Keratinocyte (primary cell): ENCODE measurements around the gene CMTR1.

ENCODE experiments used
- EZH2 ChIP-seq: IDR thresholded peaks from one replicate; pipeline ENCODE4 v1.6.1; 2012; ENCODE audit warnings: inconsistent platforms, mild to moderate bottlenecking, low read length, moderate library complexity
- TF ChIP-seq, protein P1 (sequence below), 3 experiments: IDR thresholded peaks in 1 of 3; conservative IDR thresholded peaks in 1 of 3; optimal IDR thresholded peaks in 1 of 3; 2 replicates in 2 of 3; 3 replicates in 1 of 3; pipeline versions ENCODE3 to v1.5.1; 2011; ENCODE audit warnings: low read length in 3 of 3, mild to moderate bottlenecking in 3 of 3, moderate library complexity in 2 of 3, control low read depth in 1 of 3, inconsistent platforms in 1 of 3; ENCODE audit not compliant: insufficient read depth in 2 of 3; ENCODE audit errors: extremely low read depth in 1 of 3

DNA sequence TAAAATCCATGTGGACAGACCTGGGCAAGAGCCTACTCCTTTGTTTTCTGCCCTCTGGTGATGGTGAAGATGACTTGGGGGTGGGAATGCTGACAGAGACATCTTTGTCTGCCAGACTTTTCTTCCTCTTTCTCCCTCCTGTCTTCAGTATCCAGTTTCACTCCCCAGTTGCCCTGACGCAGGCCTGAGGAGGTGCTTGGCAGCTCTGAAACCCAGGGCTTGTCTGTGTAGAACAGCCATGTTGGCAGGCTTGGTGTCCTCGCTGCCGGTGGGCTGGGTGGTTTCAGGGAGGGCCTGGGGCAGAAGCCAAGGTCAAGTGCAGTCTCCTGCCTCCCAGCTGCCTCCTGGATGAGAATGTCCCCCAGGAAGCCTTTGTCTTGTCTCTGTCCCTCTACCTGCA lies 44.2 kb downstream of the CMTR1 start:
- TF ChIP-seq, protein P1, sequence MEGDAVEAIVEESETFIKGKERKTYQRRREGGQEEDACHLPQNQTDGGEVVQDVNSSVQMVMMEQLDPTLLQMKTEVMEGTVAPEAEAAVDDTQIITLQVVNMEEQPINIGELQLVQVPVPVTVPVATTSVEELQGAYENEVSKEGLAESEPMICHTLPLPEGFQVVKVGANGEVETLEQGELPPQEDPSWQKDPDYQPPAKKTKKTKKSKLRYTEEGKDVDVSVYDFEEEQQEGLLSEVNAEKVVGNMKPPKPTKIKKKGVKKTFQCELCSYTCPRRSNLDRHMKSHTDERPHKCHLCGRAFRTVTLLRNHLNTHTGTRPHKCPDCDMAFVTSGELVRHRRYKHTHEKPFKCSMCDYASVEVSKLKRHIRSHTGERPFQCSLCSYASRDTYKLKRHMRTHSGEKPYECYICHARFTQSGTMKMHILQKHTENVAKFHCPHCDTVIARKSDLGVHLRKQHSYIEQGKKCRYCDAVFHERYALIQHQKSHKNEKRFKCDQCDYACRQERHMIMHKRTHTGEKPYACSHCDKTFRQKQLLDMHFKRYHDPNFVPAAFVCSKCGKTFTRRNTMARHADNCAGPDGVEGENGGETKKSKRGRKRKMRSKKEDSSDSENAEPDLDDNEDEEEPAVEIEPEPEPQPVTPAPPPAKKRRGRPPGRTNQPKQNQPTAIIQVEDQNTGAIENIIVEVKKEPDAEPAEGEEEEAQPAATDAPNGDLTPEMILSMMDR (optimal IDR thresholded peaks at IDR 0.05 in 1 of 3, IDR thresholded peaks at IDR 0.05 in 1 of 3, conservative IDR thresholded peaks at IDR 0.05 in 1 of 3; ENCODE audit: extremely low read depth in 1 of 3, insufficient read depth in 2 of 3, low read length in 3 of 3): no peak
- TF ChIP-seq EZH2: no peak
